ENCODE data around the gene SPRYD4.

GRCh38 chr12:56477521-56478225, 9.3 kb downstream of the SPRYD4 start:
- TF ChIP-seq ZBTB4 (CRISPR knock-in tag; IDR thresholded peaks at IDR 0.05) (no peak), SMC3 (IDR thresholded peaks at IDR 0.05; ENCODE audit: borderline replicate concordance, low read length) (no peak), CTCF (IDR thresholded peaks at IDR 0.05 in 2 of 3, conservative IDR thresholded peaks at IDR 0.05 in 1 of 3; ENCODE audit: control insufficient read depth in 2 of 3, extremely low read depth in 1 of 3, insufficient read depth in 1 of 3, low read depth in 3 of 3, low read length in 3 of 3) (no peak), BACH1 (IDR thresholded peaks at IDR 0.05; ENCODE audit: borderline replicate concordance) (no peak), MYC (IDR thresholded peaks at IDR 0.05; ENCODE audit: insufficient read depth, insufficient read length, insufficient replicate concordance, low read length, severe bottlenecking) (no peak), KDM1A (IDR thresholded peaks at IDR 0.05; ENCODE audit: borderline replicate concordance) (no peak), ZNF687 (IDR thresholded peaks at IDR 0.05) (no peak), NFYB (IDR thresholded peaks at IDR 0.05; ENCODE audit: insufficient read depth, low read depth, low read length) (no peak), POLR2A (IDR thresholded peaks at IDR 0.05; ENCODE audit: low read depth, low read length) (peak; percentile 27; the same call in 1 of the 2 replicates), FOXM1 (IDR thresholded peaks at IDR 0.05; ENCODE audit: low read depth, low read length) (no peak), EP300 (IDR thresholded peaks at IDR 0.05; ENCODE audit: borderline replicate concordance in 1 of 2, control insufficient read depth in 1 of 2, low read depth in 2 of 2, low read length in 2 of 2) (no peak), POLR2AphosphoS5 (IDR thresholded peaks at IDR 0.05; ENCODE audit: low read length) (no peak), SPI1 (IDR thresholded peaks at IDR 0.05; ENCODE audit: borderline replicate concordance, insufficient read depth, low read depth, low read length) (no peak)
